HEK293T (cell line): ENCODE results near the gene AGBL5.

Source experiments
- CTBP1 ChIP-seq: fragments of 450-650 bp; IDR thresholded peaks from 2 replicates; pipeline ENCODE4 v1.6.1; 2016; ENCODE audit warnings: borderline replicate concordance
- ELF4 ChIP-seq: fragments of 450-650 bp; IDR thresholded peaks from 2 replicates; pipeline ENCODE4 v1.6.1; 2017; ENCODE audit warnings: antibody characterized with exemption
- FOXA1 ChIP-seq: fragments of 450-650 bp; IDR thresholded peaks from 2 replicates; pipeline ENCODE4 v1.6.1; 2016; ENCODE audit warnings: mild to moderate bottlenecking

- TF ChIP-seq FOXA1, result no peak
- TF ChIP-seq CTBP1, result no peak
- no peak for TF ChIP-seq ELF4
Observed at GRCh38 chr2:27117995-27118524, 66.6 kb downstream of the AGBL5 start.
